ENCODE results near the gene MAMDC4. TPM values are rescaled to one million over a fixed set of nuclear protein-coding genes. Genes with fewer than 3 reads are reported as not detected.

The MAMDC4 gene
- total and polyA plus RNA-seq, 2 donors from 2014 or later: 5.8 to 8.1 TPM

DNA sequence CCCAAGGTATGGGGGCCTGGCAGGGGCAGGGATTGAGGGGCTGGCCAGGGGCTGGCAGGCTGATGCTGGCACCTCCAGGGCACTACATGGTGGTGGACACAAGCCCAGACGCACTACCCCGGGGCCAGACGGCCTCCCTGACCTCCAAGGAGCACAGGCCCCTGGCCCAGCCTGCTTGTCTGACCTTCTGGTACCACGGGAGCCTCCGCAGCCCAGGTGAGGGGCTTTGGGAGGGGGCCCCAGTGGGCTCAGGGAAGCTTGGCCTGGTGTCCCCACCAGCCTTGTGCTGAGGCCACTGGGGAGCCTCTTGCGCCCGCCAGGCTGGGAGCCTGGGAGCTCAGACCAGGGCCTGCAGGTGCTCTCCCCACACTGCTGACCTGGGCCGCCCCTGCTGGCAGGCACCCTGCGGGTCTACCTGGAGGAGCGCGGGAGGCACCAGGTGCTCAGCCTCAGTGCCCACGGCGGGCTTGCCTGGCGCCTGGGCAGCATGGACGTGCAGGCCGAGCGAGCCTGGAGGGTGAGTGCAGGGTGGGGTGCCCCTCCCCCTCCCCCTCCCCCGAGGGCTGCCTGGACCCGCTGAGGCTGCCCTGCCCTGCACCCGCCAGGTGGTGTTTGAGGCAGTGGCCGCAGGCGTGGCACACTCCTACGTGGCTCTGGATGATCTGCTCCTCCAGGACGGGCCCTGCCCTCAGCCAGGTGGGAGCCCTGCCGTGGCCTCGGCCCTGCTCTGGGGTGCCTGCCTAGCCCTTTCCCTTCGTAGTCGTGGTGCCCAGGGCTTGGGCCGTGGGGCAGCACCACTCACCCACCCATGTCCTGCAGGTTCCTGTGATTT is 5.7 kb downstream of the MAMDC4 start:
- H3K27me3 ChIP-seq (ENCODE audit: control insufficient read depth, insufficient read depth, low read length): no peaks in the 10 kb centered on the region
- peak in 2 of 5 donors; percentile 66 to 82 for DNase-seq
- H3K9me3 ChIP-seq (ENCODE audit: control insufficient read depth in 2 of 3, insufficient read depth in 1 of 3, low read length in 3 of 3): no peaks in the 10 kb centered on the region
- H3K4me1 ChIP-seq (ENCODE audit: control insufficient read depth in 2 of 3, insufficient read depth in 2 of 3, low read depth in 1 of 3, low read length in 3 of 3): peaks cover 0 to 14% (median 7%) of the 10 kb centered on the region in 3 donors
- H3K27ac ChIP-seq (ENCODE audit: low read depth in 2 of 2, low read length in 2 of 2): no peak overlapping the region
- H3K4me3 ChIP-seq (ENCODE audit: low read length in 3 of 3): no peak overlapping the region
- TF ChIP-seq, protein P1, sequence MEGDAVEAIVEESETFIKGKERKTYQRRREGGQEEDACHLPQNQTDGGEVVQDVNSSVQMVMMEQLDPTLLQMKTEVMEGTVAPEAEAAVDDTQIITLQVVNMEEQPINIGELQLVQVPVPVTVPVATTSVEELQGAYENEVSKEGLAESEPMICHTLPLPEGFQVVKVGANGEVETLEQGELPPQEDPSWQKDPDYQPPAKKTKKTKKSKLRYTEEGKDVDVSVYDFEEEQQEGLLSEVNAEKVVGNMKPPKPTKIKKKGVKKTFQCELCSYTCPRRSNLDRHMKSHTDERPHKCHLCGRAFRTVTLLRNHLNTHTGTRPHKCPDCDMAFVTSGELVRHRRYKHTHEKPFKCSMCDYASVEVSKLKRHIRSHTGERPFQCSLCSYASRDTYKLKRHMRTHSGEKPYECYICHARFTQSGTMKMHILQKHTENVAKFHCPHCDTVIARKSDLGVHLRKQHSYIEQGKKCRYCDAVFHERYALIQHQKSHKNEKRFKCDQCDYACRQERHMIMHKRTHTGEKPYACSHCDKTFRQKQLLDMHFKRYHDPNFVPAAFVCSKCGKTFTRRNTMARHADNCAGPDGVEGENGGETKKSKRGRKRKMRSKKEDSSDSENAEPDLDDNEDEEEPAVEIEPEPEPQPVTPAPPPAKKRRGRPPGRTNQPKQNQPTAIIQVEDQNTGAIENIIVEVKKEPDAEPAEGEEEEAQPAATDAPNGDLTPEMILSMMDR (IDR thresholded peaks at IDR 0.05; ENCODE audit: borderline replicate concordance, extremely low read depth, insufficient read depth): no peak
- intact Hi-C loops (cut with DNase I): no loop called here
- peaks cover 0 to 9% (median 3%) of the 10 kb centered on the region in 3 donors for H3K36me3 ChIP-seq (ENCODE audit: control insufficient read depth in 2 of 3, insufficient read depth in 3 of 3, low read length in 3 of 3)
- H3K9ac ChIP-seq (ENCODE audit: low read length in 3 of 3): no peak overlapping the region
- no peak for FAIRE-seq

DNA sequence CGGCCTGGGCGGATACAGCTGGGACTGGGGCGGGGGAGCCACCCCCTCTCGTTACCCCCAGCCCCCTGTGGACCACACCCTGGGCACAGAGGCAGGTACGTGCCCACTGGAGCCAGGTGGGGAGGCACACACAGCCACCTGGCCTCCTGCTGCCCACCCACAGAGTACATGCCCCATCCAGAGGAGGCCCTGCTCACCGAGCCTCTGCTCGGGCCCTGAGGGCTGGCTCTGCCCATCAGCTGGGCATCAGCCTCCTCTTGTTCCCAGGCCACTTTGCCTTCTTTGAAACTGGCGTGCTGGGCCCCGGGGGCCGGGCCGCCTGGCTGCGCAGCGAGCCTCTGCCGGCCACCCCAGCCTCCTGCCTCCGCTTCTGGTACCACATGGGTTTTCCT is 6.3 kb downstream of the MAMDC4 start:
- DNase-seq (peak in 1 of 5 donors; percentile 43), FAIRE-seq (no peak)
- H3K27me3 ChIP-seq (ENCODE audit: control insufficient read depth, insufficient read depth, low read length): no peaks in the 10 kb centered on the region
- H3K36me3 ChIP-seq (ENCODE audit: control insufficient read depth in 2 of 3, insufficient read depth in 3 of 3, low read length in 3 of 3): peaks cover 0 to 15% (median 8%) of the 10 kb centered on the region in 3 donors
- peaks cover 0 to 14% (median 7%) of the 10 kb centered on the region in 3 donors for H3K4me1 ChIP-seq (ENCODE audit: control insufficient read depth in 2 of 3, insufficient read depth in 2 of 3, low read depth in 1 of 3, low read length in 3 of 3)
- intact Hi-C loops (cut with DNase I): no loop called here
- TF ChIP-seq, protein P1 (IDR thresholded peaks at IDR 0.05; ENCODE audit: borderline replicate concordance, extremely low read depth, insufficient read depth): no peak
- H3K4me3 ChIP-seq (ENCODE audit: low read length in 3 of 3): no peak overlapping the region
- no peak overlapping the region for H3K27ac ChIP-seq (ENCODE audit: low read depth in 2 of 2, low read length in 2 of 2)
- H3K9me3 ChIP-seq (ENCODE audit: control insufficient read depth in 2 of 3, insufficient read depth in 1 of 3, low read length in 3 of 3): no peaks in the 10 kb centered on the region
- H3K9ac ChIP-seq (ENCODE audit: low read length in 3 of 3): no peak overlapping the region

DNA sequence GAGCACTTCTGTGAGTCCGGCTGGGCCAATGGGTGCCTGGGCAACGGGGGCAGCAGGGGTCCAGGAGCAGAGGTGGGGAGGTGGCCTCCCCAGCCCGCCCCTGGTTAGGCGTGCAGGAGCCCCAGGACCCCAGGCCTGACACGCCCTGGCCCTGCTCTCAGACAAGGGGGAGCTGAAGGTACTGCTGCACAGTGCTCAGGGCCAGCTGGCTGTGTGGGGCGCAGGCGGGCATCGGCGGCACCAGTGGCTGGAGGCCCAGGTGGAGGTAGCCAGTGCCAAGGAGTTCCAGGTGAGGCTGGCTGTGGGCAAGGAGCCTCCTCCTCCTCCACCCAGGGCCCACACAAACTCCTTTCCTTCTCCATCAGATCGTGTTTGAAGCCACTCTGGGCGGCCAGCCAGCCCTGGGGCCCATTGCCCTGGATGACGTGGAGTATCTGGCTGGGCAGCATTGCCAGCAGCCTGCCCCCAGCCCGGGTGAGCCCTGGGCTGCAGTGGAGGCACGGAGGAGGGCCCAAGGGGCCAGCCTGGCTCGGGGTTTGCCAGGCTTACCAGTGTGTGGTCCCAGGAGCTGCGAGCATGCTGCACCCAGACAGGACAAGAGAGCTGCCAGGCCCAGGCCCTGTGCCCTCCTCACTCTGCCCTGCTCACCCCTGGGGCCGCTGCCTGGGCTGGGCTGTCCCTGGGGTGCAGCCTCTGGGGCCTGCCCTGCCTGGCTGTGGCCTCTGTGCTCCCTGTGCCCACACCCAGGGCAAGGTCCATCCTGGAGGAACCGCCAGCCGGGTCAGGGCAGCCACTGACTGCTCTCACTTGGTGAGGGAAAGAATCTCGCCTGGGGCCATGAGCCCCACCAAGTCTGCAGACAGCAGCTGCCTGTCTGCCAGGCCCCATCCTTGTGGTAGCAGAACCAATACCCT is 7.0 kb downstream of the MAMDC4 start:
- H3K4me3 ChIP-seq (ENCODE audit: low read length in 3 of 3): no peak overlapping the region
- H3K27me3 ChIP-seq (ENCODE audit: control insufficient read depth, insufficient read depth, low read length): no peaks in the 10 kb centered on the region
- TF ChIP-seq, protein P1 (IDR thresholded peaks at IDR 0.05; ENCODE audit: borderline replicate concordance, extremely low read depth, insufficient read depth): no peak
- FAIRE-seq (no peak), DNase-seq (peak in 1 of 5 donors; percentile 80)
- no peaks in the 10 kb centered on the region for H3K9me3 ChIP-seq (ENCODE audit: control insufficient read depth in 2 of 3, insufficient read depth in 1 of 3, low read length in 3 of 3)
- intact Hi-C loops (cut with DNase I): no loop called here
- peak overlapping the region in 1 of 2 donors; percentile 32 for H3K27ac ChIP-seq (ENCODE audit: low read depth in 2 of 2, low read length in 2 of 2)
- peaks cover 0 to 18% (median 12%) of the 10 kb centered on the region in 3 donors for H3K4me1 ChIP-seq (ENCODE audit: control insufficient read depth in 2 of 3, insufficient read depth in 2 of 3, low read depth in 1 of 3, low read length in 3 of 3)
- H3K36me3 ChIP-seq (ENCODE audit: control insufficient read depth in 2 of 3, insufficient read depth in 3 of 3, low read length in 3 of 3): peaks cover 0 to 22% (median 12%) of the 10 kb centered on the region in 3 donors
- no peak overlapping the region for H3K9ac ChIP-seq (ENCODE audit: low read length in 3 of 3)

Measured in kidney (tissue), 14 donors.